Kasumi-1 (cell line): ENCODE data around the gene AP1S2.
"Not testable (repeated sequence)": the region's sequence is repeated elsewhere in the genome, so short reads cannot be mapped to it uniquely, and the experiment has no call there.

ENCODE experiments used
- DNase-seq, 2 experiments: peaks; one replicate each; lab custom pipeline; 2025; lab: John Stamatoyannopoulos, UW

Gene AP1S2

DNA sequence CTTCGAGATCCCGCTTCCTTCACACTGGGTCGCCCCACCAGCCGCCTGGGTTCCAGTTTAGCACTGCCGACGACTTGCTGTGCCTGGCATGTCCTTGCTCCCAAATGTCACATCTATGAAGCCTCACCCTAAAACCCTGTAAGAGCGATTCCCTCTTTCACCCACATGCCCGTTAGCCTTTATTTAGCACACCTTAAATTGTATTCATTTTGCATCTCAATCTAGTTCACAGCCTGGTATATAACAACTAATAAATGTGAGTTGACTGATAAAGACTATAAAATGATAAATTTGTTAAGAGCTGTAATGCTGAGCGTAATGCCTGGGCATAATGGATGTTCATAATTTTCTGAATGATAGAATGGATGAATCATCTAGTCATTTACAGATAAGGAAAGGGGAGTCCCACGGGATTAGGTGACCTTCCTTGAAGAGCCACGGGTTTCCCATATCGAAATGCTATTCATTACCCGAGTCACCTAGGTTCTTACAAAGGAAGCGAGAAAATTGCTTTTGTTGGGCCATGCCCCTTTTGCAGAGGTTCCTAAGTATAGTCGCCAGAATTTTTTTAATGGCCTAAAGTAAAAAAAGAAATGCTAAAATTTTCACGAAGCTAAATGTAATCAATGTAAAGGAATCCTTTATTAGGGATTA lies 1.1 kb upstream of the AP1S2 start:
- no peak for DNase-seq

DNA sequence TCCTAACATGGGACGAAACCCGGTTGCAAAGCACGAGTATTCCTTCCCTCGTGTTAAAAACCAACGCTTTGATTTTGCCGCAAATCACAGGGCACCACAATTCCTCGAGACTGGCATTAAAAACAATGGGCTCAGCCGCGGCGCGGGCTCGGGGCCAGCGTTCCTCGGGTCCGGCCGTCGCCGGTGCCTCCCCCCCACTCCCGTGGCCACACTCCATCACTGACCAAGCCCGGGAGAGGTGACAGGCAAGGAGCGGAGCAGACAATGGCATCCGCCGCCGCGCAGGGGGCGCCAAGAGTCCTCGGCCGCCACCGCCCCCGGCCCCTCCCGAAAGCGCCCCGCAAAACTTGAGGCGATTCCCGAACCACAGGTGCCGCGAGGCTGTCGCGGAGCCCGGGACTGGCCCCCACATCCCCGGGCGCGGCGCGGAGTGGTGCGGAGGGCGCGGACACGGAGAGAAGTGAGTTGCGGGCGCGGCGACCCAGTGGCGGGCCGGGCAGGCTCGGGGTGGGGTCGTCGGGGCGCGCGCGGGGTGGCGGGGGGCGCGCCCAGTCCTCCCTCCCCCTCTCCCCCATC lies 445 bp downstream of the AP1S2 start:
- no peak for DNase-seq

DNA sequence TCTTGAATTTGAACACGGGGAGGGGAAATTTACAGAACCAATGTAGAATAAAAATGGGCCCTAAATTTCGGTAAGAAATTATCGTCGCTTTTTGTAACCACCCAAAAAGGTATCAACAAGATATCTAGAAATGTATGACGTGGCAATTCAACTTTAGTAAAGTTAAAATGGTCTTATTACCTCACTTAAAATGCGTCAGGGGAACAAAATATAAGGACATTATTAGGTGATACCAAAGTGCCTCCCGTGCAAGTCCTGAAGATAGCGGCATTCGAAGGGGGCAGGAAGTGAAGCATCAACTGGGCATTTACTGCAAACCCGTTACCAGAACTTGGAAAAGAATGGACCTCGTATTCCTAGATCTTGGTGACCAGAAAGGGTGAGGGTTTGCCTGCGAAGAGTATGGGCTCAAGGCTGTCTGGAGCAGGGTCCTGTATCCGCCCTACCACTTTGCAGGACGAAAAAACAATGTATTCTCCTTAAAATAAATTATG lies 980 bp downstream of the AP1S2 start:
- DNase-seq, result no peak

DNA sequence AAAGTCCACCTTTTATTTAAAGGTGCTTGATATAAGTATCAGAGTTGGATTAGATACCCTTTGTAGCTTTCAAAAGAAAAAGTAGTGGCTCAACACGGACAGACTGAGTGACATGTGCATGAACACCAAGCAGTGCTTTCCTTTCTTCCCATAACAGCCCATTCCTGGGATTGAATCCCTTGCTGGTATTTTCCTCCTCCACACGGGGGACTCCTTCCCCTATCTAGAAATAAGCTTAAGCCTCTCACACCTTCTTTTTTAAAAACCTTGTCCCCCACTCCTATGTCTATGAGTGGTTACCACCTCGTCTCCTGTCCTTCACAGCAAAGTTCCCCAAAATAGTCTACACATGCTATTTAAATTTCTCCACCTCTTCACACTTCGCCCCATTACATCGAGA lies 5.1 kb downstream of the AP1S2 start:
- no peak for DNase-seq

DNA sequence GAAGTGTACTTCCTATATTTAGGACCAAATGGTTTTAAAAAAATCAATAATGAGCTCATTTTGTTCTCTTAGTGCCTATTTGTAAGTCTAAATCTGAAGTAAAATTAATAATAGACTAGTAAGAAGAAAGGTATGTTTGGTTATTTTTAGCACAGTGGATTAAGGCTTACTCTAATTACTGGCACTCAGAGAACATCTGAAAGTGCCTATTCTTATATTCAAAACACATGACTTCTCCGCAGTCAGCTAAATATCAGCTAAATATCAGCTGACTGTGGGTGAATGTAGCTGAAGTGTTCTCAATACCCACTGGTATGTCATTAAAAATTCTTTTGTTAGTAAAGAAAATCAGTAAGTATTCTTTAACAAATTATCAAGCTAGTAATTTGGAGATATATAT lies 6.0 kb downstream of the AP1S2 start:
- no peak for DNase-seq

DNA sequence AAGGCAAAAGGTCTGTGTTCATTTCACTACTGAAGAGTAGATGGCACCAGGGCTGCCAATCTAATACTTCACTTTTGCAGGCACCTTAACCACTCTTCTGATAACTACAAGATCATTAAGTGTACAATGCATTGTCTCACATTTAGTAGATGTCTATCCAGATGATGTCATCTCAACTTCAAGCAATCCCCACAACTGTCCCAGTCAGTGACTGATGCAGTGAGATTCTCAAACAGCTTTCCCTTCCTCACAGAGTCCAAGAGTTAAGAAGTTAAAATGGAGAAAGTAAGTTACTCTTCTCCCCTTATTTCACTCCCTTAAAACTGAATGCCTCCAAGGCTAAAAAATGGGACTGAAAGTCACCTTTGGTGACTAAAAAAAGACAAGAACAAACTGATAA lies 10.7 kb downstream of the AP1S2 start:
- DNase-seq, result no peak

DNA sequence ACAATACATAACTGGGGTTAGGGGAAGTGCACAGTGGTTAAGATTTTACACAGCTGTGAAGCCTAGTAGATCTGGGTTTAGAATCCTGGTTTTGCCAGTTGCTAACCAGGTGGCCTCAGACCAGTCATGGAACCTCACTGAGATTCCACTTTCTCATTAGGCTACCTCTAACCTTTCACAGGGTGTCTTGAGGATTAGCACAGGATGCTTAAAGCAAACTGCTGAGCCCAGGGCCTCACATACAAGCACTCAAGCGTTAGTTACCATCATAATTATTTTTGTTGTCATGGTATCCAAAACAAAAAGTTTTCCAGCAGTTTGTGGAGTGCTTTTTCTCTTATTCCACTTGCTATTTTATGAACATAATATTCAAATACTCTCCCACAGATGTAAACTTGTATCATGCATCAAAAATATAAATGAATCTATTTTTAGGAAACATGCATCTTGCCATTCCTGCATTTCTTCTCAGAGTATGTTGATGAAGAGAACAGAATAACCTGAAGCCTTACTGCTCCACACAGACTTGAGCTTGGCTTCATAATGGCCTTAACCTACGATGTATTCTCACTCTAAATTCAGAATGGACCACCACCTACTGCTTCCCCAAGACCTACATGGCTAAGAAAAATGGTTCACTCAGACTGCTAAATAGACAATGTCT lies 12.6 kb downstream of the AP1S2 start:
- no peak for DNase-seq

DNA sequence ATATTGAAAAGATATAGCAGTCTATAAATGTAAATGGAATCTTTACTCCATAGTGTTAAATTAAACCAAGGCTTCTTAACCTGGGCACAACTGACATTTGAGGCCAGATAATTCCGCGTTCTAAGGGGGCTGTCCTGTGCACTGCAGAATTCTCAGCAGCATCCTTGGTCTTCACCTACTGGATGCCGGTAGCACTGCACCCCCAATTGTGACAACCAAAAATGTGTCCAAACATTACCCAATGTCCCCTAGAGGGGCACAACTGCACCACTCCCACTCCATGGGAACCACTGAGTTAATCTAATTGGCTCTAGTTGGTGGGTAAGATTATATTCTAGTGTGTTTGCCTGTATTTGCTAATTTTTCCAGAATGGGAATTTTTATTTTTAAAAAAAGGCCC lies 16.6 kb downstream of the AP1S2 start:
- peak; percentile 5 to 13 for DNase-seq

DNA sequence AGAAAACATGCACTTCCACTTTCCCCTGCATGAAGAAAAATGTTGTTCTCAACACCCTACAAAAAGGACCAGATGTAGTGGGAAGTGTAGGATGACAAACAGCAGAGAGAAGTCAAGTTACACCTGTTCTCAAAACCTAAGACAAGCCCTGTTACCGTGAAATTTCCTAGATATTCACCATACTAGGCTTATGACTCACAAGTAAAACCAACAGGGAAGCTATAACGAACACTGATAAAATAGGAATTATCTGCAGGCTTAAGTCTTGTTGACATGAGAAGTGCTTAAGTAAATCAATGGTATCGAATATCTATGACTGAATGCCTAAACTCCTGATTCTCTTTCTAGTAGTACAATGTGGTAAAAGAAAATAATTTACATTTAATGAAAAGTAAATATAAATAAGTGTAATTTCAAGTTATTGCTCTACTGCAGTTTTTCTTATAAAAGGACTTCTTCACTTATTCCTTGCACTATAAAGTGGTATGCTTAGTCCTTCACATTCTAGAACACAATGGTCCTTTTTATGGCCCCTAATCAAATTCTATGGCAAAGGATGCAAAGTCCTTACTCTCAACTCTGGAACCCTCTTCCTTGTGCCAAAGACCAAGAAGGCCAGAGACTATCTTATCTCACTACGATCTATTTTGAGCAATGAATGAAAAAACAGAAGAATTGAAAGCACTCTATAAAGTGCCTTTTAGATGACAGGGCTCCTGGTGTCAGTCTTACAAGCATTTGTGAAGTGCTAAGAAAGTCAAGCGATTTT lies 19.6 kb downstream of the AP1S2 start:
- no peak for DNase-seq

DNA sequence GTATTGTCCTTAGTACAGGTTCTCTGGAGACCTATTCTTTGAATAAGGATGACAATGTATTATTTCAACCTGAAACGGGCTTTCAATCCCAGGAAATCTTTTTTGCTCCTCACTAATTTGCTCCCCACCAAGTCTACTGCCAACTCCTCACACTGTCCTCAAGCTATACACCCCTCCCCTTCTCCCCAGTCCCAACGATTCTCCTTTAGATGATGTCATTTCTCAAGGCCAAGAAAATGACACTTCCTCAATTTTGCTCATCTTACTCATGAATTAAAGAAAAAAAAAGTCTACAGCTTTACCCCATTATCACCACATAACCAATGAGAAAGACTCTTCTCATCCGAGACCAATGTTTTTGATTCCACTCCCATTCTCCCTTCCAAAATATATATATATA lies 20.6 kb downstream of the AP1S2 start:
- DNase-seq, result peak in 1 of 2 experiments; percentile 2

DNA sequence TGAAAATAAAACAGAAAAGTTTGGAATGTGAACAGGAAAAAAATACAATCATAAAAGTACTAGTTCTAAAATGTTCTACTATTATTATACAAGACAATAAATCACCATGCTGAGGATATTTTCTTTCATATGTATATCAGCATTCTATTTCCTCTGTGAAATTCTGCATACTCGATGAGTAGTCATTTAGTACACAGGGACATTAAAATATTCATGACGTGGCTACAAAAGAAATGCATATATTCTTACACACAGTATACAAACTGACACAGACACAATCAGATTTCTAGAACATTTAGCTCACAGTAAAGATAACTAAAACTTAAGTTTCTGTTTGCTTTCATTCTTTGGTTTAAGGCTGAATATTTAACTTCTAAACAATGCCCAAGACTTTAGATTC lies 23.3 kb downstream of the AP1S2 start:
- not testable (repeated sequence) for DNase-seq

DNA sequence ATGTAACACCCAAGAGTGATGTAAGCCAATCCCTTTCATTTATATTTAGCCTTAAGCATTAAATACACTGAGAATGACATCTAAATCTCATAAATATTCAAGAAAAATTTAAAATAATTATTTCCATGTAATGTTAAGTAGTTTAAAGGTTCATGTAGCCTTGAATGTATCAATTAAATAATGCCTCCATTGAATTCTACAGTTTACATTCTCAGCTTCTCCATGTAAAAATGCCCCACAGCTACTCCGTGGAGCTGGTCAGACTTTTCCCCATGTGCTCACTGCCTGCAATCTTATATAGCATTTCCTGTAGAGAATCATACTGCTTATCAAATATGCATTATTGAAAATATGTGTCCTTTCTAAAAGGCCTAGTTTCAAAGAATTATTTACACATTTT lies 25.4 kb downstream of the AP1S2 start:
- DNase-seq, result no peak

DNA sequence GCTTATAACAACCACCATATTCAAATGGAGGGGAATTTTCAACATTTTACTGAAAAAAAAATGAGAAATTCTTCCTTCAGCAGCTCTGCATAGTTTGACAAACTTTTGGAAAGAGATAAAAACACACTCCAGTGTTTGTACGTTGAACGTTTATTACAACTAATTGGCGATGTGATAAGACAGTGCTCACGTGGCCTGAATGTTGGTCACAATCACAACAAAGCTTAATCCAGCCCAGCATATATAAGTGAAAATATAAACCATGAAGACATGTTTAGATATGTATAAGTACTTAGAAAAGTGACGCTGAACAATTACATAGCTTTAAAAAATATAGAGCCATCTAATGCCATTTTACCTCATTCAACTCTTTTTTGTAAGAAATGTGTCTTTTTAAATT lies 28.7 kb downstream of the AP1S2 start:
- DNase-seq, result no peak

DNA sequence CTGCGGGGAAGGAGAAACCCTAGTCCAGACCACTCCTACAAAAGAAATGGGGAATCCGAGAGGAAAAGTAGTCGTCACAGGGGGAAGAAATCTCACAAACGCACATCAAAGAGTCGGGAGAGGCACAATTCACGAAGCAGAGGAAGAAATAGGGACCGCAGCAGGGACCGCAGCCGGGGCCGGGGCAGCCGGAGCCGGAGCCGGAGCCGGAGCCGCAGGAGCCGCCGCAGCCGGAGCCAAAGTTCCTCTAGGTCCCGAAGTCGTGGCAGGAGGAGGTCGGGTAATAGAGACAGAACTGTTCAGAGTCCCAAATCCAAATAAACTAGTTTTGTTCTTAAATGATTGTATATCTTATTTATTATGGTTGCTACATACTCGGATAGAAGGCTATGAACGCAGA lies 31.7 kb downstream of the AP1S2 start:
- no peak for DNase-seq

DNA sequence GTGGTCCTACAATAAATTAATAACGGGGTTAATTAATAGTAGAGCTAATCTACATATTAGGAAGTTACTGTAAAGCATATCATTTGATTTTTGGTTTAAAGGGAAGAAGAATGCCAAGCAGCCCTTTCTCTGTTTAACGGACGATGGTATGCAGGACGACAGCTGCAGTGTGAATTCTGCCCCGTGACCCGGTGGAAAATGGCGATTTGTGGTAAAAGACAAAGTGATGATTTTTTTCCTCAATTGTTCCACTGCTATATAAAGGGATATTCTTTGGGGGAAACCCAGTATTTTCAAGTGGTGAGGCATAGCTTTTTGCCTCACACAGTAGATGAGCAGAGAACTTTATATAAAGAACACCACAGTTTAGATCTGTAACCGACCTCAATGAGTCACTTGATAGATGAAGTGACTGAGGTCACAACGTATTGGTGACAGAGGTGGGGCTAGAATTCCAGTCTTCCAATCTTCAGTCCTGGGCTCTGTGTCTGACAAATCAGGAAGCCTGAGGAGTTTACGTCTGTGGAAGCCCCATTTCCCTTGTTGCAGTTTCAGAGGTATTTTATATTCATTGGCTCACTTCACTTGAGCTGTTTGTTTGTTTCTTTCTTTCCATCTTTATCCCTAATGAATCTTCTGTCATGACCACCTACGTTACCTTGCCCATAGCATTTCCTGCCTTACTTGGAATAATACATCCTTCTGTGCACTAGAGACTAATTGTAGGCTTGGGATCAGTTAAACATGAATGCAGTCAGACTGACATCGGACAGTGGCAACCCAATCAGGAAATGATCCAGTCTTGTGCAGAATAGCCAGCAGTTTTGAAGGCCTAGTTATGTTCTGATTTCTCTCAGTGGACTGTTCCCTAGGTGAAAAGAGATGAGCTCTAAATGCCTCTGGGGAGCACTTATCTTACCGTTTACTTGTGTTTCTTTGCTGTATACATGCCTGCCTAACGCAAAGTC lies 34.2 kb downstream of the AP1S2 start:
- DNase-seq, result no peak

DNA sequence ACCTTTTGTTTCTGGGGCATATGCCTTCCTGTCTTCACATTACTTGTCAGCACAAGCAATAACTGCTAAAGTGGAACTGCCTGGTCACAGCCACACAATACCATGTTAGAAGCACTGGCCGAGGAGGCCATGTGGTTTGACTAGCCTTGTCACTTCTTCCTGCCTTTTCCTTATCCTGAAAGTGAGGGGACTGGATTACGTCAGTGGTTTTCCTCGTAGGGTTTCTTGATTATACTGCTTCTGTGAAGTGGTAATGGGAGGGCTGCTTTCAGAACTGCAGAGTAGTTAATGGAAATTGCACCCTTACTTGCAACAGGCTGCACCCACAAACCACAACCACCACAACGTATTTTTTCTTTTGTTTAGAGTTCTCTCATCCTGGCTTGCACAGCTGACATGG lies 37.7 kb downstream of the AP1S2 start:
- peak in 1 of 2 experiments; percentile 1 for DNase-seq

DNA sequence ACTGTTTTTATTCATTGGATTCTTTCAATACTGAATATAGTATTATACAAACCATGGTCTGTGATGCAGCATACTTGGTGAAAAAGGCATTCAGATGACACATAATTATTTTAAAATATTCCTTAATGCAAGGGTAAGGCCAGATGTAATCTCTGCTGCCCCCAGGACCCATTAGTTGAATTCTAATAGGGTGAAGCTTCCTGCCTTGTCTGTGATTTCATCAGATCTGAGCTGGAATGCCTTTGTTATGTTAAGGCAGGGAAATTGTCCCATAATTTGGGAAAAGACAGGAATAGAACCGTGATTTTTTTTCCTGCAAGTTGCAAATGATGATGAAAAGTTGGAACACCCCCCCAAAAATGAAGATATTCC lies 38.2 kb downstream of the AP1S2 start:
- no peak for DNase-seq

DNA sequence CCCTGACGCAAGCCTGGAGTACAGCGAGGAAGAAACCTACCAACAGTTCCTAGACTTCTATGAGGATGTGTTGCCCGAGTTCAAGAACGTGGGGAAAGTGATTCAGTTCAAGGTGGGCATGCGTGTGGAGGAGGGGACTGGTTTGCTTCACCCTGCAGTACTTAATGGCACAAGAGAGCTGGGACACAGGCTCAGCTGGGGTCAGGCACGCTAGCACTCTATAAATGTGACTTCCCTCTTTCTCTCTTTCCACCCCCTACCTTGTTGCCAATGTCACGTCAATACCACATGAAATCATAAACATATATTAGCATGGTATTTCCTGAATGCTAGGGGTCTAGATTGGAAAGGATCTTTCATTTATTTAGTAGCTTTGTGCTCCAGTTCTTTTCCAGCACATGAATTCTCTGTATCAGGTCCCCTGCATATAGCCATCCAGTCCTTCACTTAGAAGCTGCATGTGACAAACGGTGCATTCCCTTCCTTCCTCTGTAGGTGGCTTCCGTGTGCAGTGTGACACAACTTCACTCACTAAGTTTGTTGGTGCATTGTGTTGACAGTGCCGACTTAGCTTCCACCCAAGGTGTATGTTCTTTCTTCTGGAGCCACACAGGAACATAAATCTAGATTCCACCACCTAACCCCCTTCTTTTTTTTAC lies 38.7 kb downstream of the AP1S2 start:
- peak; percentile 27 to 43 for DNase-seq

DNA sequence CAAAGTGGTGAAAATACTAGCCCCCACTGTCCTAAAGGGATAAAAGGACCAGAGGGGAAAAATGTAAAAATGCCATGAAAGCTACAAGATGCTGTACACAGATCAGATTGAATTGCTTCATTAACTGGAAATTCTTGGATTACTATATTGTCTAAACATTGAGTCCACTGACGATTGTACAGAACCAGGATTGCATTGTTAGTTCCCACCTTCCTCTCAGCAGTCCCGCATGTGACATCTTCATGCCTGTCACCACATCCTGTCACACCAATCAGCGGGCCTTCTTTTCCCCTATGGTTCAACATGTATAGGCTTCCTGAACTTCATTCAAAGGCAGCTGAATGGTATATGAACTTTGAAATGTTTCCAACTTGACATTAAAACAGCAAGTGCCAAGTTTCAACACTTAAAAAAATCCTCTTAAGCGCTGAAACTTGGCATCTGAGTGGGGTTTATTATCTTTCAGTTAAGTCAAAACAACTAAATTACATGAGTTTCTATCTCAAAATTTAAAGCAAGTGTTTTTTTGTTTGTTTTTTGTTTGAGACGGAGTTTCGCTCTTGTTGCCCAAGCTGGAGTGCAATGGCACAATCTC lies 39.7 kb downstream of the AP1S2 start:
- DNase-seq, result no peak

DNA sequence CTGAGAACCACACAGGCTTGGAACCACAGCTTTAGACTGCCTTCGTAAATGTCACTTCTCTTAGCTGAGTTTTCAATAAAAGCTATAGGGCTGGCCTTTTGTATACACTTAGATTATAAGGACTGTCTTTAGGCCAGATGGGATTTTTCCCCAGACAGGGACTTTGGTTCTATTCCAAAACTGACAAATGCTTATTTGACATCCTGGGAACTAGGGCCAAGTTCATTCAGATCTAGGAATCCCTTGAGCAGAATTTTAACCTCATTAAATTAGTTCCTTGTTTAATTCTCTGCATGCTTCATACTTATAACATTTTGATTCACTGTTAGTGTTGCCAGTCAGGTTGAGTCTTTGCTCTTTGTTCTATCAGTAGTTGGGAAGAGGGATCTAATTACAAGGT lies 41.2 kb downstream of the AP1S2 start:
- DNase-seq, result no peak
